Measurements from ENCODE around the gene BICRA. TPM values are rescaled to one million over a fixed set of nuclear protein-coding genes. Genes with fewer than 3 reads are reported as not detected.

Gene BICRA
- total RNA-seq, 1 donor from 2014 or later, result 15.9 TPM

DNA sequence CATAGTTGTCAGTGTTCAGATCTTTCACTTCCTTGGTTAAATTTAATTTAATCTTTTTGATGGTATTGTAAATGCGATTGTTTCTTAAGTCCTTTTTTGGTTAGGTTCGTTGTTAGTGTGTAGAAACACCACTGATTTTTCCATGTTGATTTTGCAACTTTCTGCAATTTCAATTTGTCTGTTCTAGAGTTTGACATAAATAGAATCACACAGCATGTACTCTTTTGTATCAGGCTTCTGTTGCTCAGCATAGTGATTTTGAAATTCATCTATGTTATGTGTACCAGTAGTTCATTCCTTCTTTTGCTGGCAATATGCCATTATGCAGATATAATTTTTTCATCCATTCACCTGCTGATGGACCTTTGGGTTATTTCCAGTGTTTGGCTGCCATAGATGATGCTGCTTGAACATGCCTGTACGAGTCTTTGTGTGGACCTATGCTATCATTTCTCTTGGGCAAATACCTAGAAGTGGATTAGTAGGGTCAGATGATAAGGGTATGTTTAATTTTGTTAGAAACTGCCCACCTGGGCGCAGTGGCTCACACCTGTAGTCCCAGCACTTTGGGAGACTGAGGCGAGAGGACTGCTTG, 33.1 kb downstream of the BICRA start:
- peaks cover 12% of the 10 kb centered on the region for H3K4me1 ChIP-seq
- peaks cover 6% of the 10 kb centered on the region for H3K36me3 ChIP-seq
- H3K4me3 ChIP-seq, result no peak overlapping the region
- H3K27me3 ChIP-seq, result no peaks in the 10 kb centered on the region
- H3K27ac ChIP-seq, result no peak overlapping the region
- ATAC-seq, result no peak
- intact Hi-C loops (cut with DNase I), result no loop called here
- no peaks in the 10 kb centered on the region for H3K9me3 ChIP-seq
- TF ChIP-seq, protein P1, sequence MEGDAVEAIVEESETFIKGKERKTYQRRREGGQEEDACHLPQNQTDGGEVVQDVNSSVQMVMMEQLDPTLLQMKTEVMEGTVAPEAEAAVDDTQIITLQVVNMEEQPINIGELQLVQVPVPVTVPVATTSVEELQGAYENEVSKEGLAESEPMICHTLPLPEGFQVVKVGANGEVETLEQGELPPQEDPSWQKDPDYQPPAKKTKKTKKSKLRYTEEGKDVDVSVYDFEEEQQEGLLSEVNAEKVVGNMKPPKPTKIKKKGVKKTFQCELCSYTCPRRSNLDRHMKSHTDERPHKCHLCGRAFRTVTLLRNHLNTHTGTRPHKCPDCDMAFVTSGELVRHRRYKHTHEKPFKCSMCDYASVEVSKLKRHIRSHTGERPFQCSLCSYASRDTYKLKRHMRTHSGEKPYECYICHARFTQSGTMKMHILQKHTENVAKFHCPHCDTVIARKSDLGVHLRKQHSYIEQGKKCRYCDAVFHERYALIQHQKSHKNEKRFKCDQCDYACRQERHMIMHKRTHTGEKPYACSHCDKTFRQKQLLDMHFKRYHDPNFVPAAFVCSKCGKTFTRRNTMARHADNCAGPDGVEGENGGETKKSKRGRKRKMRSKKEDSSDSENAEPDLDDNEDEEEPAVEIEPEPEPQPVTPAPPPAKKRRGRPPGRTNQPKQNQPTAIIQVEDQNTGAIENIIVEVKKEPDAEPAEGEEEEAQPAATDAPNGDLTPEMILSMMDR (IDR thresholded peaks at IDR 0.05), result no peak
- no peak for DNase-seq

DNA sequence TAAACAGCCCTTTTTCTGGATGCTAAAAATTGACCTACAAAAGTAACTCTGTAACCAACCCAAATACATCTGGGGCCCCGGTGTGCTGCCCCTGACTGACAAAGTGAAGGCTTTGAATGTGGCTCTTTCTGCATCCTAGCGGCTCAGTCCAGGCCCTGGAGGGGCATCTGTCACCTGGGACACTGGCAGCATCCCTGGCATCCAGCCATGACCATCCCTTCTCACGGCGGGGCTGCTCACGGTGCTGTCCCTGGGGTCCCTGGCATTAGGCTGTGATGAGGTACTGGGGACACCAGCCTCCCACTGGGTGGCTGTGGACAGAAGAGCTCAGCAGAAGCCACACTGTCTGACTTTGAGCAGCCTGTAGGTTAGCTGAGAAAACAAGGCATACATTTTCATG, 34.3 kb downstream of the BICRA start:
- Histone ChIP-seq H3K27me3 (no peaks in the 10 kb centered on the region), H3K9me3 (no peaks in the 10 kb centered on the region)

DNA sequence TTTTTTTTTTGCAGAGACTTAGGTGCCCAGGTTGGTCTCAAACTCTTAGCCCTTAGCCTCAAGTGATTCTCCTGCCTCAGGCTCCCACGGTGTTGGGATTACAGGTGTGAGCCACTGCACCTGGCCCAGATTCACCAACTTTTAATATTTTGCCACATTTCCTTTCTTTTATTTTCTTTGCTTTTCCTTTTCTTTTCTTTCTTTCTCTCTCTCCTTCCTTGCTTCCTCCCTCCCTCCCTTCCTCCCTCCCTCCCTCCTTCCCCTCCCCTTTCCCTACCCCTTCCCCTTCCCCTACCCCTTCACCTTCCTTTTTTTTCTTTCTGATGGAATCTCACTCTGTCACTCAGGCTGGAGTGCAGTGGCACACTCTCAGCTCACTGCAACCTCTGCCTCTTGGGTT, 35.3 kb downstream of the BICRA start:
- ATAC-seq (no peak), DNase-seq (no peak)
- no peak overlapping the region for H3K4me3 ChIP-seq
- TF ChIP-seq, protein P1 (IDR thresholded peaks at IDR 0.05), result no peak
- H3K27ac ChIP-seq, result no peak overlapping the region
- peaks cover 6% of the 10 kb centered on the region for H3K36me3 ChIP-seq
- peaks cover 7% of the 10 kb centered on the region for H3K4me1 ChIP-seq
- intact Hi-C loops (cut with DNase I), result no loop called here
- no peaks in the 10 kb centered on the region for H3K9me3 ChIP-seq
- no peaks in the 10 kb centered on the region for H3K27me3 ChIP-seq

More for the DNA sequence above, 34.3 kb downstream of the BICRA start:
- peaks cover 5% of the 10 kb centered on the region for H3K4me1 ChIP-seq
- TF ChIP-seq, protein P1 (IDR thresholded peaks at IDR 0.05), result no peak
- no peak overlapping the region for H3K4me3 ChIP-seq
- intact Hi-C loops (cut with DNase I), result no loop called here
- no peak for DNase-seq
- no peak for ATAC-seq
- peaks cover 6% of the 10 kb centered on the region for H3K36me3 ChIP-seq
- no peak overlapping the region for H3K27ac ChIP-seq

DNA sequence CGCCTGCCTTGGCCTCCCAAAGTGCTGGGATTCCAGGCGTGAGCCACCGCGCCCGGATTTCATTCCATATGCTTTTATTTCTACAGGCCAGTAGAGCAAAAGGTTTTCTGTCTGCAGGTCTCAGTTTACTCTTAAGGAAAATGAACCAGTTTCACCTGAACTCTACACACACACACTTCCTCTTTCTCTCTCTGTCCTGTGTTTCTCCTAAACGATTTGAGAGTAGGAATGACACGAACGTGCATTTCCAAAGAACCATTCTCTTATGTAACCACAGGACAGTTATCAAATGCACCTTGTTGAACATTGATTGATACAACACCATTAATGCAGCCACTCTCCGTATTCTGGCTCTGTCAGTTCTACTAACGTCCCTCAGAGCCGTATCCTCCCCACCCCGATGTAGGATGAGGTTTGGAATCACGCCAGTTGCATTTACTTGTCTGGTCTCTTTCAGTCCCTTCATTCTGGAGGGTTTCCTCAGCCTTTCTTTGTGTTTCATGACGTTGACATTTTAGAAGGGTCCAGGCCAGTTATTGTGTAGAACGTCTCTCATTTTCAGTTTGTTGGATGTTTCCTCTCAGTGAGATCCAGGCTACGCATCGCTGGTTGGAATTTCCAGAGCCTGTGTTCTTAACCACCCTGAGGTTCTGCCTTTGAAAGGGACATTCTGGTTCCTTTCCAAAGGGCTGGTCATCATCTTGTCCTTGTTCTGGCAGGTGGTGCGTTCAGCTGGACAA, 36.0 kb downstream of the BICRA start:
- peaks cover 10% of the 10 kb centered on the region for H3K4me1 ChIP-seq
- peaks cover 6% of the 10 kb centered on the region for H3K36me3 ChIP-seq
- no peak overlapping the region for H3K4me3 ChIP-seq
- TF ChIP-seq, protein P1 (IDR thresholded peaks at IDR 0.05), result no peak
- no peaks in the 10 kb centered on the region for H3K9me3 ChIP-seq
- DNase-seq, result no peak
- H3K27me3 ChIP-seq, result no peaks in the 10 kb centered on the region
- intact Hi-C loops (cut with DNase I), result no loop called here
- ATAC-seq, result no peak
- no peak overlapping the region for H3K27ac ChIP-seq

DNA sequence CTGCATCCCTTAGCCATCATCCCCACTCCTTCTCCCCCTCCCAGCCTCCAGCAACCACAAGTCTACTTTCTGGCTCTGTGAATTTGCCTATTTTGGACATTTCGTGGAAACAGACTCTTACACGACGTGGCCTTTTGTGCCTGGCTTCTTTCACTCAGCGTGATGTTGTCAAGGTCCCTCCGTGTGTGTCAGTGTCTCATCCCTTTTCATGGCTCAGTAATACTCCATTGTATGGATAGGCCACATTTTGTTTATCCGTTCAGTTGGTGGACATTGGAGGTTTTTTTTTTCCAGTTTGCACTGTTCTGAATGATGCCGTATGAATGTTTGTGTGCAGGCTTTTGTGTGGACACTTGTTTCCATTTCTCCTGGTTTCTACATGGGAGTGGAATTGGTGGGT, 38.0 kb downstream of the BICRA start:
- H3K4me1 ChIP-seq, result peaks cover 10% of the 10 kb centered on the region
- ATAC-seq, result no peak

More for the DNA sequence above, 38.0 kb downstream of the BICRA start:
- TF ChIP-seq, protein P1 (IDR thresholded peaks at IDR 0.05), result no peak
- intact Hi-C loops (cut with DNase I), result no loop called here
- no peak for DNase-seq
- Histone ChIP-seq H3K27ac (no peak overlapping the region), H3K36me3 (peaks cover 6% of the 10 kb centered on the region), H3K4me3 (no peak overlapping the region), H3K9me3 (no peaks in the 10 kb centered on the region), H3K27me3 (no peaks in the 10 kb centered on the region)
